ENCODE results near the gene MAD1L1.

DNA sequence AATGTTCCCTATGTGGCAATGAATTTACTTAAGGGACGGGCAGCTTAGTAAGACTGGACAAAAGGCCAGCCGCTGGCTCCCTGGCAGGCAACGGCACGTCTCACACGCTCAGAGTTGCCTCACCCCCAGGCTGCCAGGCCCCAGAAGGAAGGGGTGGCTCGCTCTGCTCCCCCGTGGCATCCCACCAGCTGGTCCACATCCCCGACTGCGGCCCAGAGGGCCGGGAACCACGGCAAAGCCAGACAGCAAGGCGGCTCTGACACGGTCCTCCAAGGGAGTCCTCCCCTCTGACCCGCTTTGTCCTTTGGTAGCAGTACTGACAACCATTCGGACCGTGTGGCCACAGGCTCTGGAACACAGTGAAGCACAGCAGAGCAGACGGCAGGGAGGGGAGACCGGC is 43.4 kb upstream of the MAD1L1 start:
- TF ChIP-seq RORA (CRISPR knock-in tag; IDR thresholded peaks at IDR 0.05) (no peak), SIN3A (IDR thresholded peaks at IDR 0.05; ENCODE audit: borderline replicate concordance, low read depth, low read length) (no peak), TCF7L2 (IDR thresholded peaks at IDR 0.05; ENCODE audit: low read depth, low read length) (no peak), ZNF383 (CRISPR knock-in tag; IDR thresholded peaks at IDR 0.05; ENCODE audit: borderline replicate concordance) (no peak)
- TF ChIP-seq, protein P1, sequence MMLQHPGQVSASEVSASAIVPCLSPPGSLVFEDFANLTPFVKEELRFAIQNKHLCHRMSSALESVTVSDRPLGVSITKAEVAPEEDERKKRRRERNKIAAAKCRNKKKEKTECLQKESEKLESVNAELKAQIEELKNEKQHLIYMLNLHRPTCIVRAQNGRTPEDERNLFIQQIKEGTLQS (CRISPR knock-in tag; IDR thresholded peaks at IDR 0.05), result no peak

Data from HepG2 (cell line).